NCI-H2227 treated with DMSO at 0.1 percent for 48 hours (cell line): ENCODE results near the gene CEPT1.

ENCODE experiments used
- DNase-seq: peaks from one replicate; lab custom pipeline; 2025; lab: John Stamatoyannopoulos, UW

The CEPT1 gene

DNA sequence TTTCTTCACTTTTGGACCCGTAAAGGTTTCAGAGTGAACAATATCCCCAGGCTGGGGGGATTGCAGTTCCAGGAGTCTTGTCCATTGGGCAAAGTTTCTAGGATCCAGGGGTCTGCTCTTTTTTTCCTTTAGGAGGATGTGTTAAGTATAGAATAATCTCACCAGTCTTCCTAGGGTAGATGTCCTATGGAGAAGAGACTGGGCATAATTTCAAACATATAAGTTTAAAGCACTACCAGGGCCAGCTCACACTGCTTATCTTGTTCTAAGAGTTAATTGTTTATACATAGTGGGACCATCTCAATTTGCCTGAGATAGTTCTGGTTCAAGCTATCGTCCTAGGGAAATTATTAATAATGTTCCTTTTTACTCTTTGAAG is 88.7 kb downstream of the CEPT1 start:
- DNase-seq = no peak

DNA sequence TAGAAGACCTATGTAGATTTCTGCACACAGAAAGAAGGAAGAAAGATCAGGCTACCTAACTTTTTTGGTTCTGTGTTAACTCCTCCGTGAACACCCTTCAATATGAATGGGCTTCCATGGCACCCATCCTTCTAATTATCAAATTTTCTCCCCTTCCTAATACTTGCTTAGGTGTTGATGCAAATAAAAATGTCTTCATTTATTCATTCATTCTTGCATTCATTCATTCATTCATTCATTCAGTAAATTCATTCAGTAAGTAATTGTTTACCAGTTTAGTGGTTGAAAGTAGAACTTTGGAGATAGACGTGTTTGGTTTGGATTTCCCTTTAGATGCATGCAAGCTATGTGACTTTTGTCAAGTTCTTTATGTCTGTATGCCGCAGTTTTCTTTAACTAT is 92.1 kb downstream of the CEPT1 start:
- DNase-seq = no peak

DNA sequence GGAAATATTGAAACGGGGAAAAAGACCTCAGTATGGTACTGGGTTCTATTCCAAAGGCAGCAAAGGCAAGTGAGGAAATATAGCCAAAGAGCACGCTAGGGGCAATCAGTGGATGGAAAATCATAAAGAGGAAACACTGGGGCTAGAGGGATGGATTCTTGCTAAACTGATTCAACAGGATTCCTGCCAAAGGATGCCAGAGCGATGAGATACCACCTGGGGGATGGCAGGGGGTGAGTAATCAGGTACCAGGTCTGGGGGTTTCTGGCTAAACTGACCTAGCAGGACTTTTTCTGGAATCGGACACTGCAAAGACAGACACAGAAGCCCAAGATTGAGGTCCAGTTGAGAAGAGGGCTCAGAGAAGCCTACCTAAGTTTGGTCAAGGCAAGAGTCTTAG is 94.2 kb downstream of the CEPT1 start:
- DNase-seq = no peak
